Measurements from ENCODE around the gene CTNNBL1.

DNA sequence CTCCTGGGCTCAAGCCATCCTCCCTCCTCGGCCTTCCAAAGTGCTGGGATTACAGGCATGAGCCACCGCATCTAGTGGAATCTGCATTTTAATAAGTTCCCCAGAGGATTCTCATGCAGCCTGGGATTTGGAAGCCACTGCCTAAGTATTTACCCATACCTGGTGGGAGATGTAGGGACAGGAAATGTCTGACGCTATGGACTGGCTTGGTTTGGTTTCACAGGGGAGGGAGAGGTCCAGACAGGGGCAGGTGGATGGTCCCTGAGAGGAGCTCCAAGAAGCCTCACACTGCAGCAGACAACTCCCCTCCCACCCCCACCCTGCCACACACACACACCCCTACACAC is 213.5 kb downstream of the CTNNBL1 start:
- TF ChIP-seq ZNF274 (IDR thresholded peaks at IDR 0.05; ENCODE audit: low read depth, low read length) (no peak), SUZ12 (IDR thresholded peaks at IDR 0.05; ENCODE audit: extremely low read depth, insufficient read depth, insufficient read length) (no peak)

Data from NT2/D1 (cell line).